ENCODE data around the gene USPL1. TPM values are rescaled to one million over a fixed set of nuclear protein-coding genes. Genes with fewer than 3 reads are reported as not detected.

The USPL1 gene
- total RNA-seq, 6 experiments from 2014 or later: 5.6 to 11.2 (median 8.4) TPM

- peak; percentile 85 to 92 (median 90) for ATAC-seq
- no peaks in the 10 kb centered on the region for H3K9me3 ChIP-seq
- peaks cover 0 to 5% (median 0%) of the 10 kb centered on the region in 4 donors for H3K4me1 ChIP-seq
- no peaks in the 10 kb centered on the region for H3K36me3 ChIP-seq
- H3K4me3 ChIP-seq: no peak overlapping the region
- WGBS (ENCODE audit: insufficient coverage, low coverage, low lambda C conversion rate, missing lambda C conversion rate): 11% methylated on average over 7 of the region's 7 CpGs
- H3K27ac ChIP-seq: no peak overlapping the region
- TF ChIP-seq, protein P1, sequence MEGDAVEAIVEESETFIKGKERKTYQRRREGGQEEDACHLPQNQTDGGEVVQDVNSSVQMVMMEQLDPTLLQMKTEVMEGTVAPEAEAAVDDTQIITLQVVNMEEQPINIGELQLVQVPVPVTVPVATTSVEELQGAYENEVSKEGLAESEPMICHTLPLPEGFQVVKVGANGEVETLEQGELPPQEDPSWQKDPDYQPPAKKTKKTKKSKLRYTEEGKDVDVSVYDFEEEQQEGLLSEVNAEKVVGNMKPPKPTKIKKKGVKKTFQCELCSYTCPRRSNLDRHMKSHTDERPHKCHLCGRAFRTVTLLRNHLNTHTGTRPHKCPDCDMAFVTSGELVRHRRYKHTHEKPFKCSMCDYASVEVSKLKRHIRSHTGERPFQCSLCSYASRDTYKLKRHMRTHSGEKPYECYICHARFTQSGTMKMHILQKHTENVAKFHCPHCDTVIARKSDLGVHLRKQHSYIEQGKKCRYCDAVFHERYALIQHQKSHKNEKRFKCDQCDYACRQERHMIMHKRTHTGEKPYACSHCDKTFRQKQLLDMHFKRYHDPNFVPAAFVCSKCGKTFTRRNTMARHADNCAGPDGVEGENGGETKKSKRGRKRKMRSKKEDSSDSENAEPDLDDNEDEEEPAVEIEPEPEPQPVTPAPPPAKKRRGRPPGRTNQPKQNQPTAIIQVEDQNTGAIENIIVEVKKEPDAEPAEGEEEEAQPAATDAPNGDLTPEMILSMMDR (IDR thresholded peaks at IDR 0.05): no peak
- no peak for TF ChIP-seq POLR2A (IDR thresholded peaks at IDR 0.05)
- H3K27me3 ChIP-seq: no peaks in the 10 kb centered on the region
- intact Hi-C loops (cut with DNase I): no loop called here
- peak in 2 of 3 donors; percentile 37 to 63 for DNase-seq
Observed at GRCh38 chr13:30576528-30576927, 41.2 kb upstream of the USPL1 start.

DNA sequence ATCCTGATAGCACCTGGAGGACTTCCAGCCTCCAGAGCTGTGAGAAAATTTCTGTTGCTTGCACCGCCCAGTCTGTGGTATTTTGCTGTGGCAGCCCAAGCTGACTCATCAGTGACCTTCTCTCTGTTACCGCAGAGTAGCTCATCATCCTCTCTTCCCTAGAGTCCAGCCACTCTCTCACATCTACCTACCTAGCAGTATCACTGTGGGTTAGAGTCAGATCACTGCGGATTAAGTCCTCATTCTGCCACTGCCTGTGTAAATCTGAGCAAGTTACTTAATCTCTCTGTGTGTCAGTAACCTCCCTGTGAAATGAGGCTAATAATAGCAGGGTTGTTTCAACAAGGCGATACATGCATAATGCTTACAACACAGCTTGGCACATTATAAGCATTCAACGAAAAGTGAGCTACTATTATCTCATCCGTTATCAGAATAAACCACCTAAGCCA, 40.3 kb upstream of the USPL1 start:
- intact Hi-C loops (cut with DNase I): no loop called here
- Histone ChIP-seq H3K36me3 (no peaks in the 10 kb centered on the region), H3K4me1 (peaks cover 0 to 2% (median 0%) of the 10 kb centered on the region in 4 donors), H3K9me3 (no peaks in the 10 kb centered on the region), H3K27me3 (no peaks in the 10 kb centered on the region), H3K27ac (no peak overlapping the region), H3K4me3 (no peak overlapping the region)
- 41% methylated on average over 5 of the region's 6 CpGs for WGBS (ENCODE audit: insufficient coverage, low coverage, low lambda C conversion rate, missing lambda C conversion rate)
- TF ChIP-seq, protein P1 (IDR thresholded peaks at IDR 0.05): no peak
- no peak for TF ChIP-seq POLR2A (IDR thresholded peaks at IDR 0.05)
- DNase-seq (no peak), ATAC-seq (peak in 3 of 4 donors; percentile 12 to 71 (median 18))

DNA sequence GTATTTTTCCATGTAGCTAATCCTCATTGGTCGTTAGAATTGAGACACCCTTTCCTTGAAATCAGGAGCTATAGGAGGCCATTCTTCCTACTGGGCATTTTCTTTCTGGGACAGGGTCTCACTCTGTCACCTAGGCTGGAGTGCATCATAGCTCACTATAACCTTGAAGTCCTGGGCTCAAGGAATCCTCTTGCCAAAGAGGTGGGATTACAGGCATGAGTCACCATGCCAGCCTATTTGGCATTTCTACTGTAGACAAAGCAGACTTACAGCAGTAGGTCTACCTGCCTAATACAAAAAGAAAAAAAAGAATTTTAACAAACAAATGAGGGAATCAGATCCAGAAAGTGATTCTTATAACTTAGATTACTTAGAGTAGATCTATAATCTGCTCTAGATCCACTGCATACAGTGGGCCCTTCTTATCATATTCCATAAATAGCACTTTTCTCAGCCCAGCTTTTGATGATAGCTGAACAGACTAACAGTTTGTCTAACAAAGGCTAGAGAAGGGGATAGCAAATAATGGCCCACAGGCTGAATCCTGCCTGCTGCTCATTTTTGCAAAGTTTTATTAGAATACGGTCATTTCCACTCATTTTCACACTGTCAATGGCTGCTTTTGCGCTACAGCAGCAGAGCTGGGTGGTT, 36.7 kb upstream of the USPL1 start:
- no peak for TF ChIP-seq POLR2A (IDR thresholded peaks at IDR 0.05)
- TF ChIP-seq, protein P1 (IDR thresholded peaks at IDR 0.05): no peak
- H3K27ac ChIP-seq: no peak overlapping the region
- H3K9me3 ChIP-seq: no peaks in the 10 kb centered on the region
- WGBS (ENCODE audit: insufficient coverage, low coverage, low lambda C conversion rate, missing lambda C conversion rate): 93% methylated on average over 3 of the region's 3 CpGs
- no peak overlapping the region for H3K4me3 ChIP-seq
- no peak for DNase-seq
- H3K36me3 ChIP-seq: no peaks in the 10 kb centered on the region
- no peak for ATAC-seq
- H3K4me1 ChIP-seq: no peaks in the 10 kb centered on the region
- intact Hi-C loops (cut with DNase I): no loop called here
- H3K27me3 ChIP-seq: no peaks in the 10 kb centered on the region

- Histone ChIP-seq H3K4me1 (no peaks in the 10 kb centered on the region), H3K27me3 (no peaks in the 10 kb centered on the region), H3K36me3 (no peaks in the 10 kb centered on the region), H3K4me3 (no peak overlapping the region), H3K27ac (no peak overlapping the region), H3K9me3 (no peaks in the 10 kb centered on the region)
- 6% methylated on average over 1 of the region's 1 CpG for WGBS (ENCODE audit: insufficient coverage, low coverage, low lambda C conversion rate, missing lambda C conversion rate)
- no peak for TF ChIP-seq POLR2A (IDR thresholded peaks at IDR 0.05)
- TF ChIP-seq, protein P1 (IDR thresholded peaks at IDR 0.05): peak; percentile 22 to 38 (median 32)
- intact Hi-C loops (cut with DNase I): no loop called here
- ATAC-seq (peak in 3 of 4 donors; percentile 33 to 41 (median 39)), DNase-seq (no peak)
Observed at GRCh38 chr13:30581582-30581981, 36.1 kb upstream of the USPL1 start.
